RPMI8226 (cell line): ENCODE data around the gene NCKAP5.

Source experiments
- DNase-seq: peaks from one replicate; pipeline ENCODE4 v3.0.0-alpha.2; 2015

Gene NCKAP5

DNA sequence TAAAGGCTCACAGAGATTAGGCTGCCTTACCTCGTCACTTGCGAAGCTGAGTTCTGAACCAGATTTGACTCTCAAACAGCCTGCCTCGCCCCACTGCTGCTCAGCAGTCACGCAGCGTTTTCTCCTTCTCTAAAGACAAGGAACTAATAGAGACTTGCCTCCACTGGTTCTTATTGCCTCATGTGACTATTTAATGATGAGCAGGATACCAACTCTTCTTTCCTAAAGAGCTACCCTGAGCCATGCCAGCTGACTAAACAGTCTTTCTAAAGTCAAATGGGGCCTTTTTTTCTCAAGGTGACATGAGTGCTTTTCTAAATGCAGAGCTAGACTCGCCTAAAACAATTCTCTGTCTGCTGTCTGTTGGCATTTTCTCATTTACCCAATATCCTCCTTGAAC lies 147.5 kb downstream of the NCKAP5 start:
- DNase-seq: no peak

DNA sequence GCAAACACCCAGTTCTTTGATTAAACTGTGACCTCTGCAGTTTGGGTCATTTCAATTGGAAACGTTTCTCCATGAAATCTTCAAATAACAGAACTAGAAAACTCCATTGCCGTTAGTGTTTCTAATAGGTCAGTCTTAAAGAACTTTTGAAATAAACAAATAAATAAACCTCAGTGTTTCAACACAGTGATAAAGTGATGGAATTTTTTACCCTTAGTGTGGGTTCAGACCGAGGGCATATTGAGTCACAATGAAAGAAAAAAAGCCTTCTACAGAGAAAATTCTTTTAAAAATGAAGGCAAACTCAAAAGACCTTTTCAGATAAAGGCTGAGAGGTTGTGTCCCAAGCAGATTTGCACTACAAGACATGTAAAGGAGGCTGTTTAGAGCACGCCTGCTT lies 149.6 kb downstream of the NCKAP5 start:
- DNase-seq: no peak

DNA sequence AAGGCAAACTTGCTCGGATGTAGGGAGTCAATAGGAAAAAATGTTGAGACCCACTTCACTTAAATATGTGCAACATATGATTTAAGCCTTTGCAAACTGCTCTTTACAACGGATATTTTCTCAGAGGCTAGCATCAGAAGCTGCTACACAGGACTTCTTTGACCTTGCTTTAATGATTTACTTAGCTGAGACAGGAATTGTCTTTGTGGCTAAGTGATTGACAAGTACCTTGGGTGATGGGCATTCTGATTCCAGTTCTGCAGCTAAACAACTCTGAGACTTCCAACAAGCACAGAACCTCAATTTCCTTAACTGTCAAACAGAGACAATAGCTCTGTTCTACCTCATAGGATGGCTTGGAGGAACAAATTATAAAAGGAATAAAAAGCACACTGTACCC lies 150.2 kb downstream of the NCKAP5 start:
- no peak for DNase-seq

DNA sequence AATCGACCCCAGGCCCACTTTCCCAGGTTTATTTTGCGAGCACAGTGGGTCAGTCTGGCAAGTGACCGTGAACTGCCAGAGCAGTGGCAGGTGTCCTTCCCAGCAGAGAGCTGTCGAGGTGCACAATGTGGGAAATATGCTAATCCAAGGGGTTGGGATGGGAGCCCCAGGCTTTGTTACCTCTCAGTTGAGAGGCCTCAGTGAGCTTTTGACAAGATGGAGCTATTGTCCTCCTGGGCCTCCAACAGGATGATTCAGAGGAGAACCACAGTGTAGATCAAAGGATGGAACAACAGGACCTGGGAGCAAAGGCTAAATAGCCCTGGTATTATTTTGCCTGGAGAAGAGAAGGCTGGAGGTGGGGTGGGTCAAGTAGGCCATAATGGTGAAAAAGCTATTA lies 150.8 kb downstream of the NCKAP5 start:
- no peak for DNase-seq

DNA sequence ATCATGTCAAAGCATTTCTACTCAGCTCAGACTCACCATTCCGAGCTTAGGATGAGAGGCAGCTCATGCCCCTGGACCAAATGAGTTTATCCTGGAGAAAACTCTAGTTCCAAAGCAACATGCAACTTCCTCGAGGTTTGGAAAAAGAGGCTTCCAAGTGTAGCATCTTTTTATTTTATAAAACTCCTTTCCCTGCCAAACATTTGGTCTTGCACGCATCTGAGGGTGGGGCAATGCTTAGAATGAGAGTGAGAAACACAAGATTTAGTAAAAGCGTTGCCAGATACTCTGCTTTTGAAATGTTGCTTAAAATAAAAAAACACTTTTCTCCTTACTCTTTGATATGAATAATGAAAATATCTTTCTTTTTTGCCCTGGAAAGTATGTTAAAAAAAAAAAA lies 151.5 kb downstream of the NCKAP5 start:
- DNase-seq: no peak

DNA sequence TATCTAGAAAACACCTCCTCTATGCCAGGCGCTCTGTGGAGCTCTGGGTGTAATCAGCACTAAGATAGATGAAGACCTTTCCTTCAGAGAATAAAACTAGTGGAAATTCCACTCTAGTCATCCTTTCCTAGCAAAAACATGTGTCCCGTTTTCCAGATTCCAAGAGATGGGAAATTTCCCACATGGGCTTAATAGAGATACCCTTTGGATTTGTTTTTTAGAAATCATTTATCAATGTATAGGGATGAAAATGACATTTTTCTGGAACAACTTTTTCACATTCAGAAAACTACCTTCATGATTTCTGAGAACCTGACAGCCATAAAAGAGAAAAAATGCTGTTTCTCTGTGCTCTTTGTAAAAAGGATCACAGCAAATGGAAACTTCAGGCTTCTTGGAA lies 152.1 kb downstream of the NCKAP5 start:
- no peak for DNase-seq

DNA sequence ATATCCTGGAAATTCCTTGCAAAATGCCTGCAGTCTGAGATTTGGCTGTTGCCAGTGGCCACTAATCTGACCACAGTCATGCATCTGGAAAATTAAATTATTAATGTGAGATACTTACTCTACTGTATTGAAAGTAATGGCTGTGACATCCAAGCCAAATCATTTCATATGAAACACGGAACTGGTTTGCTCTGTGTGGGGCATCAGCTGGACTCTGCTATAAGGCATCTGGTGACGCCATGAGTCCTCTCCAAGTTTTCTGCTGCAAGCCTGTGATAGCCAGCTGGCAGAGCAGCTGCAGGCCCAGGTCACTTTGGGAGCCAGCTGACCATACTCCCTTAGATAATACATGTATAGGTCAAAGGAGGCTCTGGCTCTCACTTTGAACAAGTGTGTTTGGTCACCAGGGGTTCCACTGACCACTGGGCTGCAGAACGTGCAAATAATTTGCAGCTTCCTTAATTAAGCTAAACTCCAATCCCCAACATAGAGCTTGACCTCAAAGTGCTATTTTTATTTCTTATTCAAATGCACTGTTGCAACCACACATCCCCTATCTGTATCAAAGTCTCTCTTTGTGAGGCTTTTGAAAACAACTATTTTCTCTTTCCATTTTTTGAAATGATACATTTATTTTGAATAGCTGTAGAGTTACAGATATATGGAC lies 152.9 kb downstream of the NCKAP5 start:
- DNase-seq: no peak

DNA sequence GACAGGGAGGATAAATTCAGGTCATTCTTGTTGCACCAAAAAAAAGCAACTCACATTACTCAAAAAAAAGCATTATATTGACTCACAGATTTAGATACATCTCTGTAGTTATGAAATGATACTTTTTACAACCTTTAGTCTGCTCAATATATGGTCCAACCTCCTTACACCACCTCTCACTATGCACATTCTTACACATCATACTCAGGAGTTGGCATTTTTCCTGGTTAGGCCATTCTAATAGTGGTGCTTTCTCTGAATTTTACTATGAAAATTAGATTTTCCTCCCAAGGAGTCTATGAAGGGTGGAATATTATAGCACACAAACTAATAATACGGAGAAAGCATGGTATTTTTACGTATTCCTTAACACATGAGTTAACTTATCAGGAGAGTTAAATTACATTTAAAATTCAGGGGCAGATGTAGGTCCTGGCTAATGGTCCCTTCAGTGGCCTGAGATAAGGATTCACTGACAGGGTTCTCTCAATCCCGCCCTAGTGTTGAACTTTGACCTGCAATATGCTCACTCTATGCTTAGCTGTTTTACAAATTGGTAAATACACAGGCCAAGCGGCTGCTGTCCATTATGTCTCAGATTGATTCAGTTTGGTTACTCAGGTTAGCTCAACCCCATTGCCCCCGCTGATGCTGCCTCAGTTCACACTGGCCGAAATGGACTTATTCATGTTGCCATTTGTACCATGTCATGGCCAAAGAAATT lies 153.6 kb downstream of the NCKAP5 start:
- no peak for DNase-seq

DNA sequence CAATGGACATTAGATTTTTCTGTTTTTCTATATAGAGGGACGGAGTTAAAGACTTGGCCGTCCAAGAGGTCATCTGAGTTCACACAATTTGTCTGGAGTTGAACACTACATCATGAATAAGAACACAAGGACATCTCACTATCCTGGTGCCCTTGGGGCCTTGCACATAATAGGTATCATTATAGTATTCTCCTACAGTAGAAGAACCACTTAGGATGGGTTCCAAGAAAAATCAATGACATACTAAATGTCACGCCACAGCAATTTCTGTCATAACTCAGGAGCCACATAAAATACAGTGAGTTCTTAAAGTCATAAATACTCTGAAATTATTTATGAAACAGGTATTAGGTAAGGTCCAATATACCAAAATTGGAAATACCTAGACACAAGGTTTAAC lies 154.4 kb downstream of the NCKAP5 start:
- no peak for DNase-seq

DNA sequence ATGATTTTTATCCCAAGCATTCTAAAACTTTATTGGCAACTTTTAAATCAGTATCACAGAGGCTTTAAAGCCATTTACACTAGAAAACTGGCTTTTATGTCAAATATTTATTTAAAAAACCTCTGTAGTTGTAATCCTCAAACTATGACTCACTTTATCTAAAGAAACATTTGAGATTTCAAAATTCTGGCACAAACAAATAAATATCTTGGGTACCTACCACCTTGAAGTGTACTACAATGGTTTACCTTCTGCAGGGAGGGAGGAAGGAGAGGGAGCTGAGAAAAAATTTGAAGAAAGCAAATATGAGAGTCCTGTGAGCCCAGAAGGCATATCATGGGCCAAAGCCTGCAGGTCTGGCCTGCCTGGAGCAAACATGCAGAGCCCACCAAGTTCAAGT lies 155.6 kb downstream of the NCKAP5 start:
- DNase-seq: no peak

DNA sequence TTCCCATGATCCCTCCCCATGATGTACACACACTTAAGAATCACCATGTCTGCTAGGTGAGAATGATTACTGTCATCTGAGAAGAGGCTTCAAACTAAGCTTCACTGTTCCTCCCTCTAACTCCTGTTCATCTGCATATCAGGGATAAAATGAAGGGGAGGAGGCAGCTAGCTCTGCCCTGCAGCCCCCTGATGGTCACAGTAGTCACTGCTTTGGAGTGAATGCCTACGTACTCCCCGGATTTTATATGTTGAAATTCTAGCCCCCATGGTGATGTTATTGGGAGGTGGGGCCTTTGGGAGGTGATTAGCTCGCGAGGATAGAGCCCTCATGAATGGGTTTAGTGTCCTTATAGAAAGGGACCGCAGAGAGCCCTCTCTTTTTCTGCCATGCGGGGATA lies 156.4 kb downstream of the NCKAP5 start:
- no peak for DNase-seq

DNA sequence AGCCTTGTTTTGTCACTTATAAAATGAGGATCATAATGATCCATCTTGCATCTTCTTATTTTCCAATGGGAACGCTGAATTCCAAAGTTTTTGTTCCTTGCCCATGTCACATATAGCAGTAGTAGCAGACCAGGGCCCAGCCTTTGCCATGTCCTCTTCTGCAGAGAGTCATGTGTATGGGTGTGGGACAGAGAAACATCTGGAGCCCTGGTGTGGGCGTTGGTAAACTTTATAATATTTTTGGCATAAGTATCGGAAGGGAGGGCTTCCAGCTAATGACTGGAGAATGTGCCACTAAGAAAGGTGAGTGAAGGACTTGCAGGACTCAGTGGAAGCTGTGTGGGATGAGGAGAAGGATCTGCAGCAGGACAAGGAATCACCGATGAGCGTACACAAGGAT lies 157.2 kb downstream of the NCKAP5 start:
- no peak for DNase-seq

DNA sequence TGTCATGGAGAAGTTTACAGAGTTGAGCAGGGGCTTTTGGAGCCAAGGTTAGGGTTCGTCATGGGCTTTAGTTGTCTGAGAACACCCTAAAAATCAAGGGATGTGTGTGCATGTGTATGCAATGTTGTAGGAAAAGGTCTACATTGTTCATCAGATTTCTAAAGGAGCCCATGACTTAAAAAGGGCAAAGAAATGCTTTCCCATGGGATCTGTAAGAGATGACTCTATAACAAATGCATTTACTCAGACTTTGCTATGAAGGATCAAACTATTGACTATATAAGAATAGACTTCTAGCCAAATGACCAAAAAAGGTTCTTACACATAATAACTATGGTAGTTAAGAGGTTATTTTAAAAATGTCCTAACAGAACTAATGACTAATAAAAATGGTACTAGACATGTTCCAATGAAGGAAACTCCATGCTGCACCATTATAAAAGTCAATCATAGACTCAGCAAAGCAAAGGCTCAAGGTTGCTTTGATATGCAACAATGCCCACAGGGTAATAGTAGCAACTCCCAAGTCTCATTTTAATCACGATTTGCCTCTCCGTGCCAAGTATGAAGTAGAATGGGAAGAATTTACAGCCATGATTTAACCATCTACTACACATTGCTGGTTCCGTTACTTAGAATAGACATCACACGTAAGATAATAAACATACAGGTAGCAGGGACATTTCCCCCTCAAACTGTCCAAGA lies 158.5 kb downstream of the NCKAP5 start:
- DNase-seq: no peak

DNA sequence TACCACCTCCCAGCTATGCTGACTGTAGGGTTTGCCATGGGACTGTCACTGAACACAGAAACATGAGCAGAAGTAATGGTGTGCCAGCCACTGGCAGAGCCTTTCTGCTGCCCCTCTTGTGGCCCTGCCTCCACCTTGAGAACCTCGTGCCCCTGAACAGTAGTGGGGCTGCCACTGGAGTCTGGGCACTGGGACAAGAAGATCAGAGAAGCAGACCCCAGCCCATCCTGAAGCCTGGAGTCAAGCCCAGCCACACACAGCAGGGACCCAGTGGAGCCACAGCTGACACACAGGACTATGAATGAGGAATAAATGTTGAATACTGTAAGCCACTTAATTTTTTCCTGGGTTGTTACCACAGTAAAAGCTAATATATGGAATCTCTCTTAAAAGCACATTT lies 159.6 kb downstream of the NCKAP5 start:
- no peak for DNase-seq

DNA sequence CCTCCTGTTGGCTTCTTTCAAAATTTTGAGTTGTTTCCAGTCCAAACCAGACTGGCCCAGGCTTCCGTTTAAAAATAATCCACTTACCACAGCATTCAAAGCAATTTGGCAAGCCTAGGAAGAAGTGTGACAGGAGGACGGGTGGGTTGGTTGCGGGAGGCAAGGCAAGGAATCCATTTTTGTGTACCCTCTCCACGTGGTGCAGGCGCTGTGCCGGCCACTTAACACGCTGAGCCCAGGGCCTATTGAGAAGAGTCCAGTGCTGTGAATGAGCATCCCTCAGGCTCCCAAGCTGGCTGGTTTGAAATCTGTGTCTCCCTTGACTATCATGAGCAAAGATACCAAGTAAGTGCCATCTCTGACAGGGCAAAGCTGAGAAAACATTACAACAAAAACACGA lies 160.9 kb downstream of the NCKAP5 start:
- DNase-seq: no peak

DNA sequence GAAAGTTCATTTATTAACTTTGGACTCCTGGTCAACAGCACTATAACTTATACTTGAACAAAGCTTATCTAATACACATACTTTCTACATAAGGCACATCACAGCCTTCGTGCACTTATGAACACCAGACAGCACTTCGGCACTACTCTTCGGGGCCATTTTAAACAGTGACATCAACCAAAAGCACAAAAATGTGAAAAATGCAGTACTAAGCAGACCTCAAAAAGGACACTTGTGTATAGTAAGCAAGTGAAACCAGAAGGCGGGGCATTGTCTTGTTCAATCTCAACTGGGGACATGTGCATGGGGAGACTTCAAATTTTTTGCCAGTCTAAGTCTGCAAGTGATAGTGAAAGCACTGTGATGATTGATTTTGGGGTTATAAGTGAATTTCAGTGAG lies 163.0 kb downstream of the NCKAP5 start:
- peak; percentile 5 for DNase-seq

DNA sequence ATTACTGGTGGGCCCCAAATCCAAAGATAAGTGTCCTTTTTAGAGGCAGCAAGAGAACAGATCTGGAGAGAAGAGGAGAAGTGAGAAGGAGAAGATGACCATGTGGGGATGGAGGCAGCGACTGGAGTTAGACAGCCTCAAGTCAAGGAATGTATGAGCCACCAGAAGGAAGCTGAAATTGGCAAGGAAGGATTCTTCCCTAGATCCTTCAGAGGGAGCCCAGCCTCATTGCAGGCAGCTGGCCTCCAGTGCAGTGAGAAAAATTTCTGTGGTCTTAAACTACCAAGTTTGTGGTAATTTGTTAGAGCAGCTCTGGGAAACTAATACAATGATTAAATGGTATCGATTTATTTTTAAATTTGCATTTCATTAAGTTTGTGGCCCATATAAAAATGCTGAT lies 167.9 kb downstream of the NCKAP5 start:
- no peak for DNase-seq

DNA sequence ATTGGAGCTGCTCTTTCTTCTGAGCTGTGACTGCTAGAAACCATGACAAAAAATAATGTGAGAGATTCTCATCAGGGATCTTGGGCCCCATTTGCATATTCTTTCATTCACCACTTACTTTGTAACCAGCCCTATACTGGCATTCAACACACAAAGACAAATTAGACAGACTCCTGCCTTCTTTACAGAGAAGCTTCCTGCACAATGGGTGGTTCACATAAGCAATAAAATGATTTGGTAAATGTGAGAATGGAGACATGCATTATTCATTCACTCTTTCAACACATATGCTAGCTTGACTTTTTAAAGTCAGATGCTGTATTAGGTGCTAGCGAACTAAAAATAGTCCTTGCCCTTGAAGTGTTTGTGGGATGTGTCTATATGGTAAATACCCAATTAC lies 174.4 kb downstream of the NCKAP5 start:
- no peak for DNase-seq

DNA sequence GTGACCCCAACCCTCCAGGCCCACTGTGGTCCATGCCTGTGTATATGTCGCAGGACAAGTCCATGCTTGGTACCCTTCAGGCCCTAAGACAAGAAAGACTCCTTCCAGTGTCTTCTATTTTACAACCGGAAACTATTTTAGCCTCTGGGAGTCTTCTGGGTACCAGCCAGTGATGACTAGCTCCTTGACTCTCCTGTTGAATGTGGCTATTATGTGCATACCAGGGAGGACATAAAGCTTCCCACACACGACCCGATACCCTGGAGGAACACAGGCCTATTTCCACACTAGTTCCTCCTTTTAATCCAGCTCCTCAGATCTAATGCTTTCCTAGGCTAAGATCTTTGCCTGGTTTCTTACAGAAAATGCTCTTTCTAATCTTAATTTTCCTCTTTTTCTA lies 178.1 kb downstream of the NCKAP5 start:
- no peak for DNase-seq

DNA sequence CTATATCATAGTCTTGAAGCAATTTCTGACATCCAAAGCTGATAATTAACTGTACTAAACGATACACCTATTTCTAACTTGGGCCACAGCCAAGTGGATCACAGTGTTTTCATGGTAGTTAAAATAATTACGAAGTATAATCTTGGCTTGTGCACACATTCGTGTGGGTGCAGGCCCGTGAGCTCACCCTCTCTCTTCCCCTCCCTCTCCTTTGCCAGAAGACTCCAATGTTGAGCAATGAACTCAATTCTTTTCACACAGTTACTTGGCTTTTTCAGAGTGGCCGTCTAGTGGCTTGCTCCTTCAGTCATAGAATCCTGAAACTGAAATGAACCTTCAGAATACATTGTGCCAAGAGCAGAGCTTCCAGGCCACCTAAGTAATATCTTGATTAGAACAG lies 178.7 kb downstream of the NCKAP5 start:
- DNase-seq: no peak

DNA sequence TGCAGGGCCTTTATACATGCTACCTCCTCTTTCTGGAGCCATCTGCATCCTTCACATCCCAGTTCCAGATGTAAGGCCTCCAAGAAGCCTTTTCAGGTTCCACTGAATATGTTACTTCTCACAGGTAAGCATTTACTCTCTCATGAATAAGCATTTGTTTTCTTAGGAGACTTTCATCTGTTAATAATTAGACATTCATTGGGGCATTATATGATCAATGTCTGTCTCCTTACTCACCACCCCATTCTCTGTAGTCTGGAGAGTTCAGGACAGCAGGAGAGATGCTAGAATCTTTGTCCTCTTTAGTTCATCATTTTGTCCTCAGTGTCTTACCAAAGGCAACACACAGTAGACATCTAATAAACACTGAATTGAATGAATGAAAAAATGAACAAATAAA lies 185.7 kb downstream of the NCKAP5 start:
- DNase-seq: no peak

DNA sequence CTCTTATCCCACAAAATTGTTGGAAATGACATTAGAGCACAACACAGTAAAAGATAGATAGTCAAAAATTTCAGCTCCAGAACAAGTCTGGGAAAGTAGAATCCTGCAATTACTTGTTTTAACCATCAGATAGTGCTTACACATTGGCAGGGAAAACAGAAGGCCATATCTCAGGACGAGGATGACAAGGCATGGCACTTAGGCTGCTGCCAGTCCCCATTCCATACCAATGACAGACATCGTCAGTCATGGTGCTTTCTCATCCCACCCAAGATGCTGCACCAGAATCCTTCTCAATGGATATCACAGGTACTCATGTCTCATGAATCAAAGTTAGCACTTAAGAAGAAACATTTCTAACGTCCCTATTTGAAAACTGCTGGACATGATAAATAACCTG lies 187.3 kb downstream of the NCKAP5 start:
- DNase-seq: no peak

DNA sequence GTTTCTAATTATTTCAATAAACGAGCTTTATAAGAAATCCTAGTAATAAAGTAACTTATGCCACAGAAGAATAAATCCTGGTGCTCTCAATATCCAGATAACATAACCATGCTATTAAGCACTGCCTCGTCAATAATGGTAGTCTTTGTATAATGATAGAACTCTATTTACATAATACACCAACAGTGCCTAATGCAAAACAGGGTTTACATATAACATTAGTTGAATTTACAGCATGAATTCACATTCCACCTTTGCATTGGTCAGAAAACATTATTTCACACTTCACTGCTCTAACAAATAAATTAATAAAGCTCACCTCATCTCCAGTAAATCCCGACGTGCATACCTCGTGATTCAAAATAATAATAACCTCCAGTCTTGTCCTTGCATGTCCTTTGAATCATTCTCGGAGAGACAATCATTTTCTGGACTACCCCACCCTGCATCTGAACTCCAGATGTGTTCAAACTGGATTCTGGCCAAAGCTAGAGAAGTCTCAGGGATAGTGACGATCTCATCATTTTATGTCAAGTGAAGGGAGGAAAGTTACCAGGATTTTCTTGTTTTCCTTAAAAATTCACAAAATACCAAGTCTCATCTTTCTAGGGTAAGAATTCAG lies 189.2 kb downstream of the NCKAP5 start:
- no peak for DNase-seq

DNA sequence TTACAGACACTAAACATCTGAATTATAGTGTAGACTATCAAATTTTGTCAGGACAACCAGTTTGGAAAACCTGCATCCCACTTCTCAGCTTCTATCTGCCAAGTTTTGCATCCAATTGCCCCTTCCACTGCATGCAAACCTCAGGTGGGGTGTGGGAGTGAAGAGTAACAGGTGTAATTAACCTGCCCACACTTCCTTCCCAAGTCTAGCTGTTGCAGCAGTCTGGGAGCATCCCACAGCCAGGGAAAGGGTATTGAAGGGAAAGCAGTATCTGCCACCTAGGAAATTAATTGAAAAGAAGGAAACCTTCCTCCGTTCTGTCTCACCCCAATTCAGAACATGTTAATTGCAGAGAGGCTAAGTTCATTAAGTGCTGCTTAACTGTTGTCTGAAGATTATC lies 189.9 kb downstream of the NCKAP5 start:
- no peak for DNase-seq
